GM10248 (cell line): ENCODE data around the gene FBRSL1.

Source experiments
- CTCF ChIA-PET: fragments of 300-600 bp; sonication (Branson Sonifier 250); formaldehyde crosslinking; extraction: SDS; loops from one replicate; lab custom pipeline; 2021; ENCODE audit warnings: antibody characterized with exemption; lab: Yijun Ruan, JAX
- POLR2A ChIA-PET: fragments of 350-650 bp; sonication (Branson Sonifier 250); formaldehyde crosslinking; extraction: SDS; loops from one replicate; lab custom pipeline; 2020; ENCODE audit warnings: antibody characterized with exemption; lab: Yijun Ruan, JAX
- DNase-seq: peaks from one replicate; pipeline ENCODE4 v3.0.0; 2012; ENCODE audit errors: extremely low spot score
- TF ChIP-seq, protein P1 (sequence below): IDR thresholded peaks from 2 replicates; pipeline ENCODE4 v1.5.1; 2012; ENCODE audit warnings: mild to moderate bottlenecking, low read depth; ENCODE audit errors: extremely low read depth, missing control alignments, control extremely low read depth

FBRSL1 gene

DNA sequence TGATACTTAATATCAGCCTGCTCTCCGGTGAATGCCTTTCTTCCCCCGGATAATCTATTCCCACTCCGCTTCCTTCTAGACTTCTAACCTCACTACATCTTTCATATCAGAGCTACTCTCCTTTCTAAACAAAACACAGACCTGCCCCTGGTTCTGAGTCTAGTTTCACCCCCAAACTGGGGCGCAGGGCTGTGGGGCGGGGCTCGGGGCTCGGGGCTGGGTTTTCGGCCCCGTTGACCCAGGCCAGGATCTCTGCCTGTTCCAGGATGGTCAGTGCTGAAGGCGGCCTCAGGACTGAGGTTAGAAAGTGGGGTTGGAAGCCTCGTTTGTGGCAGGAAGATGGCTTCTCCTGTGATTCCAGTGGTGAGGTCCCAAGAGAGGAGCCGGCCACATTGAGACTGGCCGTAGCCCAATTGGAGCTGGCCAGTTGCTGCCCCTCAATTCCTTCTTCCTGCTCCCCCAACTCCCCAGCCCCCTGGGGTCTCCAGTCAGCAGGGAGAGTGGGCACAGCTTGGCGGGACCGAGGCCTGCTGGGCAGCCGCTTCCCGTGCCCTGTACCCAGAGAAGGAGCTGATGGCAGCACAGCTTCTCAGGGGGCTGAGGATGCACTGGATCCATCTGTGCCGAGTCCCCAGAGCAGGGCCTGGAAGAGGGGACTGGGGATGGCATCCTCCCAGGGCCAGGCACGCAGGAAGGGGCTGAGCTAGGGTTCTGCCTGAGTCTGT is 67.5 kb downstream of the FBRSL1 start:
- CTCF ChIA-PET = no interaction called here
- TF ChIP-seq, protein P1, sequence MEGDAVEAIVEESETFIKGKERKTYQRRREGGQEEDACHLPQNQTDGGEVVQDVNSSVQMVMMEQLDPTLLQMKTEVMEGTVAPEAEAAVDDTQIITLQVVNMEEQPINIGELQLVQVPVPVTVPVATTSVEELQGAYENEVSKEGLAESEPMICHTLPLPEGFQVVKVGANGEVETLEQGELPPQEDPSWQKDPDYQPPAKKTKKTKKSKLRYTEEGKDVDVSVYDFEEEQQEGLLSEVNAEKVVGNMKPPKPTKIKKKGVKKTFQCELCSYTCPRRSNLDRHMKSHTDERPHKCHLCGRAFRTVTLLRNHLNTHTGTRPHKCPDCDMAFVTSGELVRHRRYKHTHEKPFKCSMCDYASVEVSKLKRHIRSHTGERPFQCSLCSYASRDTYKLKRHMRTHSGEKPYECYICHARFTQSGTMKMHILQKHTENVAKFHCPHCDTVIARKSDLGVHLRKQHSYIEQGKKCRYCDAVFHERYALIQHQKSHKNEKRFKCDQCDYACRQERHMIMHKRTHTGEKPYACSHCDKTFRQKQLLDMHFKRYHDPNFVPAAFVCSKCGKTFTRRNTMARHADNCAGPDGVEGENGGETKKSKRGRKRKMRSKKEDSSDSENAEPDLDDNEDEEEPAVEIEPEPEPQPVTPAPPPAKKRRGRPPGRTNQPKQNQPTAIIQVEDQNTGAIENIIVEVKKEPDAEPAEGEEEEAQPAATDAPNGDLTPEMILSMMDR = no peak
- POLR2A ChIA-PET = no interaction called here
- DNase-seq = no peak

DNA sequence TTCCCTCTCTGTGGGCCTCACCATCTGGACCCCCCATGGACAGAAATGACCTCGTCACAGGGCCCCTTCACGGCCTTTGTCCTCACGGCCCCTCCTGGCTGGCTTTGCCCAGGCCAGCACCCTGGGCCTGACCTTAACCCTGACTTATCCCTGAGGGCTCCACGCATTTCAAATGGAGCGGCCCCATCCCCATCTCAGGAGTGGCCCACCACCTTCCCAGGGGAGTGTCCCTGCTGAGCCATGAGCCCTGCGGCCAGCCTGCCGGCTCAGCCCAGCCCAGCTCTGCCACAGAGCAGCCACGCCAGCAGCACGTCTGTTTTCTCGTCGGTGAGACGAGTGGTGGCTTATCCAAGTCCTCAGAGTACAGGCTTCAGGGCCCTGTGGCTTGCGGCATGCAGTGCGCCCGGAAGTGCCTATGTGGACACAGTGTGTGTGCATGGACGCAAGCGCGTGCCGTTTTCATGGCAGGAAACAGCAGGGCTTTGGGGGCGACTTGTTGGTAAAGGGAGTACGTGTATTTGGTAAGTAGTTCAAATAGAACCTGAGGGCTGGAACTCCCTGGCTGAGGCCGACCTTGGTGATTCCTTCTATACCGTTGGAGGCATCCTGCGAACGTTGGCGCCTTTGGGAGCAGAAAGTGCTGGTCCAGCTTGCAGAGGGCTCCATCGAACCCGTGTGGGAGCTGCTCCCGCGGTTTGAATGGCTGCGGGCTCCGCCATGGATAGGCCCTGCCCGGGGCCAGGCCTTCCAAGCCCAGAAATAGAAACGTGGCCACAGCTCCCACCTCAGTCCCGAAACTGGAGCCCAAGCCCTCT is 68.3 kb downstream of the FBRSL1 start:
- no peak for DNase-seq
- CTCF ChIA-PET = interaction anchor here (1.1 kb wide), 1 partner anchor 8 kb away, joined by 3 read pairs; no protein-coding TSS in a partner anchor
- TF ChIP-seq, protein P1 = no peak
- POLR2A ChIA-PET = no interaction called here

DNA sequence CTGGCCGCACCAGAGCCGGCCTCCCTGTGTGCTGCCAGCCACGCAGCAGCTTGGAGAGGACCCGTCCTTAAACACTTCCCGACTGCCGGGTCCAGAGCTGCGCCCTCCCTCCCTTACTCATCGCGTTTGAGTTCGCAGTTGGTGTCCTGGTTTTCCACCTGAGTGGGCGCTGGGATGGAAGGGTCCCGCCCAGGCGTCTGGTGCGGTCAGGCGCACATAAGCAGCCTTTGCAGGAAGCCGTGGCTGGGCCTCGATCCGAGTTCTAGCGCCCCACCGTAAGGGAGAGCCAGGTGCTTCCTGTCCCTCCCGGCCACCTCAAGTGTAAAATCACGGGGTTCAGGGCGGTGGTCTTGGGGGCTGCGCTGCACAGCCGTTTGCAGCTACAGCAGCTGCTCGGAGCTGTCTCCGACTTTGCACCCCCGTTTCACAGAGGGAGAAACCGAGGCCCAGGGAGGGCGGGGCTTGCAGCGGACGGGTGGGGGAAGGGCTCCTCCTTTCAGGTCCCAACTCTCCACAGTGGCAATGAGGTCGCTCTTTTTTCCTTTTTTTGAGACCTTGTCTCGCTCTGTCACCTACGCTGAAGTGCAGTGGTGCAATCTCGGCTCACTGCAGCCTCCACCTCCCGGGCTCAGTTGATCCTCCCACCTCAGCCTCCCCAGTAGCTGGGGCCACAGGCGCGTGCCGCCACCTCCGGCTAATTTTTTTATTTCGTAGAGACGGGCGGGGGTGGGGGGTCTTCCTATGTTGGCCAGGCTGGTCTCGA is 69.1 kb downstream of the FBRSL1 start:
- TF ChIP-seq, protein P1 = no peak
- POLR2A ChIA-PET = no interaction called here
- CTCF ChIA-PET = interaction anchor here (1.1 kb wide), 1 partner anchor 9 kb away, joined by 3 read pairs; no protein-coding TSS in a partner anchor
- no peak for DNase-seq

DNA sequence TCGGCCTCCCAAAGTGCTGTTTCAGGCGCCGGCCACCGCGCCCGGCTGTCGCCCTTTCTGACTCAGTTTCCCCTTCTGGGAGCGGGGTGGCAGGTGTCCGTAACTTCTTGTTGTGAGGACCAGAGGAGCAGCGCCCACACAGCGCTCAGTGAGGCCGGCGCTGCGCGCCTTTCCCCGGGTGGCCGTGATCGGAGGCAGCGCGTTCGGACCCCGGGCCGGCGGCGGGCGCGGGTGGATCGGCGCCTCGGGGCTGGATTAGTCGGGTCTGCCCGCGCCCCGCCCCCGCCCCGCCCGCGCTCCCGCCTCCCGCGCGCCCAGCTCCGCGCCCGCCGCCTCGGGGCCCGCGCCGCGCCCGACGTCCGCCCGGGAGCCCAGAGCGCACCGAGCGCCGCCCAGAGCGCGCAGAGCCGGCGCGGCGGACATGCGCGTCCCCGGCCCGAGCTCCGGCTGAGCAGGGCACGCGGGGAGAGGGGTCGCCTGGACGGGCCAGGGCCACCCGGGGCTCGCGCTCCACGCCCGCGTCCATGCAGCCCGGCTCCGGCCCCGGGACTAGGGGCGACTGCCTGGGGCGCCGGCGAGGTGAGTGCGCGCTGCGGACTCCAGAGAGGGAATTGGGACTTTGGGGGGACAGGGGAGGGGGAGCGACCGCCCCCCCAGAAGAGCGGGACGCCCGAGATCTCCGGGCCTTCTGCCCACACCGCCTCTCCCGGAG is 69.9 kb downstream of the FBRSL1 start:
- TF ChIP-seq, protein P1 = no peak
- POLR2A ChIA-PET = no interaction called here
- CTCF ChIA-PET = interaction anchor here (1.1 kb wide), 1 partner anchor 10 kb away, joined by 3 read pairs; no protein-coding TSS in a partner anchor
- DNase-seq = peak; percentile 81

DNA sequence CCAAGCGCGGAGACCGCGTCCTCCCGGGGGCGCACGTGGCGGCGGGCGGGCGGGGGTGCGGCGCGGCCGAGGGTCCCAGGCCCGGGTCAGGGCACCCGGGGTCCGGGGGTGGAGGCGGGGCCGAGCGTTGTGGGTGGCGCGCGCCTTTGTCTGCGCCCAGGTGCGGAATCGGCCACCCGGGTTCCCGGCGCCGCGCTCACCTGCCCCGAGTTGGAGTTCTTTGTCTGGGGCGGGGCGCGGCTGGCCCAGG is 70.3 kb downstream of the FBRSL1 start:
- TF ChIP-seq, protein P1 = no peak
- CTCF ChIA-PET = interaction anchor here (1.0 to 1.6 kb wide), 7 partner anchors 37 to 406 kb away, joined by 3 to 11 read pairs (median 6); no protein-coding TSS in a partner anchor
- POLR2A ChIA-PET = no interaction called here
- no peak for DNase-seq
